MM.1S (cell line): ENCODE measurements around the gene NDUFB5.
"Not testable (repeated sequence)": the region's sequence is repeated elsewhere in the genome, so short reads cannot be mapped to it uniquely, and the experiment has no call there.

Experiments used
- EZH2 ChIP-seq: fragments of 300-600 bp; sonication (generic); optimal IDR thresholded peaks from 2 replicates; pipeline ENCODE3; 2017; ENCODE audit warnings: low read depth, mild to moderate bottlenecking, antibody characterized with exemption, low read length, mixed read lengths
- TF ChIP-seq, protein P1 (sequence below): fragments of 300-600 bp; sonication (generic); IDR thresholded peaks from 2 replicates; pipeline ENCODE4 v1.5.1; 2016; ENCODE audit warnings: antibody characterized with exemption, low read length, mixed read lengths

DNA sequence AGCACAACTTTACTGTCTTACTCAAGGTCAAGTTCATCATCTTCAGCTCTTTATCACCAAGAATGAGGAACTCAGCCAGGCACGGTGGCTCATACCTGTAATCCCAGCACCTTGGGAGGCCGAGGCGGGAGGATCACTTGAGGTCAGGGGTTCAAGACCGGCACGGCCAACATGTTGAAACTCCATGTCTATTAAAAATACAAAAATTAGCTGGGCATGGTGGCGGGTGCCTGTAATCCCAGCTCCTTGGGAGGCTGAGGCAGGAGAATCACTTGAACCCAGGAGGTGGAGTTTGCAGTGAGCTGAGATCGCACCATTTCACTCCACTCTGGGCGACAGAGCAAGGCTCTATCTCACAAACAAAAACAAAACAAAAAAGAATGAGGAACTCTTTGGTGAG, 39.2 kb downstream of the NDUFB5 start:
- TF ChIP-seq, protein P1, sequence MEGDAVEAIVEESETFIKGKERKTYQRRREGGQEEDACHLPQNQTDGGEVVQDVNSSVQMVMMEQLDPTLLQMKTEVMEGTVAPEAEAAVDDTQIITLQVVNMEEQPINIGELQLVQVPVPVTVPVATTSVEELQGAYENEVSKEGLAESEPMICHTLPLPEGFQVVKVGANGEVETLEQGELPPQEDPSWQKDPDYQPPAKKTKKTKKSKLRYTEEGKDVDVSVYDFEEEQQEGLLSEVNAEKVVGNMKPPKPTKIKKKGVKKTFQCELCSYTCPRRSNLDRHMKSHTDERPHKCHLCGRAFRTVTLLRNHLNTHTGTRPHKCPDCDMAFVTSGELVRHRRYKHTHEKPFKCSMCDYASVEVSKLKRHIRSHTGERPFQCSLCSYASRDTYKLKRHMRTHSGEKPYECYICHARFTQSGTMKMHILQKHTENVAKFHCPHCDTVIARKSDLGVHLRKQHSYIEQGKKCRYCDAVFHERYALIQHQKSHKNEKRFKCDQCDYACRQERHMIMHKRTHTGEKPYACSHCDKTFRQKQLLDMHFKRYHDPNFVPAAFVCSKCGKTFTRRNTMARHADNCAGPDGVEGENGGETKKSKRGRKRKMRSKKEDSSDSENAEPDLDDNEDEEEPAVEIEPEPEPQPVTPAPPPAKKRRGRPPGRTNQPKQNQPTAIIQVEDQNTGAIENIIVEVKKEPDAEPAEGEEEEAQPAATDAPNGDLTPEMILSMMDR, result not testable (repeated sequence)
- TF ChIP-seq EZH2, result not testable (repeated sequence)
